Gastroesophageal sphincter (tissue), 4 donors: ENCODE results near the gene TCEAL3. TPM values are rescaled to one million over a fixed set of nuclear protein-coding genes. Genes with fewer than 3 reads are reported as not detected.
"Not testable (repeated sequence)": the region's sequence is repeated elsewhere in the genome, so short reads cannot be mapped to it uniquely, and the experiment has no call there.

Experiments used
- ATAC-seq: fragments of 150-250 bp; one replicate; pipeline ENCODE4 v1.9.1; 2016; ENCODE audit warnings: mild to moderate bottlenecking, moderate library complexity
- H3K27ac ChIP-seq, 4 donors: fragments of 200-600 bp; sonication (generic) in 3 of 4; 1 replicate in 3 of 4; 2 replicates in 1 of 4; pipeline ENCODE4 v1.5.1; 2016 to 2019
- H3K27me3 ChIP-seq: fragments of 200-600 bp; sonication (generic); one replicate; pipeline ENCODE4 v1.5.1; 2019
- H3K36me3 ChIP-seq, 2 donors: fragments of 200-600 bp; sonication (generic); one replicate each; pipeline ENCODE4 v1.5.1; 2019; ENCODE audit warnings: control low read depth in 1 of 2
- H3K4me1 ChIP-seq, 3 donors: fragments of 200-600 bp; sonication (generic); 1 replicate in 2 of 3; 2 replicates in 1 of 3; pipeline ENCODE4 v1.5.1; 2016 to 2019; ENCODE audit warnings: control low read depth in 2 of 3
- H3K4me3 ChIP-seq, 2 donors: fragments of 200-600 bp; sonication (generic); one replicate each; pipeline ENCODE4 v1.5.1; 2019; ENCODE audit warnings: mild to moderate bottlenecking in 1 of 2, moderate library complexity in 1 of 2
- H3K9me3 ChIP-seq, 3 donors: fragments of 200-600 bp; sonication (generic); one replicate each; pipeline ENCODE4 v1.5.1; 2017 to 2019; ENCODE audit warnings: control low read depth in 2 of 3
- CTCF ChIP-seq, 4 experiments: fragments of 200-600 bp in 2 of 4; fragments of 450-650 bp in 2 of 4; sonication (generic) in 1 of 4; IDR thresholded peaks; one replicate each; pipeline ENCODE4 v1.5.1; 2017 to 2019; ENCODE audit warnings: antibody characterized with exemption in 4 of 4, mild to moderate bottlenecking in 2 of 4, moderate library complexity in 2 of 4
- EP300 ChIP-seq: sonication (generic); formaldehyde crosslinking; IDR thresholded peaks from one replicate; pipeline ENCODE4 v1.6.1; 2017; ENCODE audit warnings: antibody characterized with exemption, mild to moderate bottlenecking
- POLR2A ChIP-seq, 2 donors: fragments of 450-650 bp; IDR thresholded peaks; one replicate each; pipeline ENCODE4 v1.6.1; 2017; ENCODE audit warnings: antibody characterized with exemption in 2 of 2, mild to moderate bottlenecking in 2 of 2, moderate library complexity in 1 of 2
- POLR2AphosphoS5 ChIP-seq: sonication (generic); formaldehyde crosslinking; IDR thresholded peaks from one replicate; pipeline ENCODE4 v1.6.1; 2017; ENCODE audit warnings: antibody characterized with exemption
- WGBS, 2 donors: methylation state at CpG; one replicate each; pipeline ENCODE4 v1.1.5; 2018; ENCODE audit warnings: low coverage in 1 of 2; 5-methylcytosine and 5-hydroxymethylcytosine counted together
- total RNA-seq, 4 donors: library from RNA; depleted of rRNA; stranded (reverse); fragments of >200 nt; gene quantifications; one replicate each; pipeline ENCODE4 v1.1.0, GENCODE V29; 2016

Gene TCEAL3
- total RNA-seq, 4 donors from 2014 or later: 99.6 to 257 (median 175) TPM

- no peak for TF ChIP-seq EP300
- H3K36me3 ChIP-seq: no peaks in the 10 kb centered on the region
- no peaks in the 10 kb centered on the region for H3K9me3 ChIP-seq
- H3K27ac ChIP-seq: peak overlapping the region; percentile 86 to 99 (median 90)
- peak; percentile 38 for ATAC-seq
- 17% methylated on average over 3 of the region's 5 CpGs; no CpG with 5 or more reads in 1 of the 2 donors for WGBS, 2 donors
- H3K27me3 ChIP-seq: no peaks in the 10 kb centered on the region
- H3K4me1 ChIP-seq: peaks cover 0 to 22% (median 0%) of the 10 kb centered on the region in 3 donors
- H3K4me3 ChIP-seq: peak overlapping the region; percentile 70 to 100
Measured at GRCh38 chrX:103586314-103586646, 21.5 kb upstream of the TCEAL3 start.

- Histone ChIP-seq H3K4me3 (peak overlapping the region; percentile 70 to 100), H3K27me3 (no peaks in the 10 kb centered on the region), H3K9me3 (no peaks in the 10 kb centered on the region), H3K27ac (peak overlapping the region; percentile 86 to 99 (median 90)), H3K36me3 (no peaks in the 10 kb centered on the region), H3K4me1 (peaks cover 0 to 22% (median 0%) of the 10 kb centered on the region in 3 donors)
- no peak for TF ChIP-seq CTCF (IDR thresholded peaks at IDR 0.05)
- no peak for TF ChIP-seq POLR2AphosphoS5
- no peak for TF ChIP-seq POLR2A (IDR thresholded peaks at IDR 0.05)
- TF ChIP-seq EP300: no peak
- ATAC-seq: no peak
- WGBS, 2 donors: 29 to 33% methylated on average over 3 of the region's 4 CpGs
Measured at GRCh38 chrX:103586659-103587058, 21.1 kb upstream of the TCEAL3 start.

GRCh38 chrX:103592295-103592694 lies 15.5 kb upstream of the TCEAL3 start:
- not testable (repeated sequence) for H3K27me3 ChIP-seq, H3K4me1 ChIP-seq, H3K9me3 ChIP-seq, ATAC-seq, H3K4me3 ChIP-seq, H3K36me3 ChIP-seq, H3K27ac ChIP-seq
- WGBS, 2 donors: 67 to 80% methylated on average over 1 of the region's 1 CpG

GRCh38 chrX:103595202-103595601 lies 12.6 kb upstream of the TCEAL3 start:
- ATAC-seq, H3K4me3 ChIP-seq, H3K27me3 ChIP-seq, H3K9me3 ChIP-seq, H3K4me1 ChIP-seq, H3K36me3 ChIP-seq, H3K27ac ChIP-seq: not testable (repeated sequence)
- 97 to 100% methylated on average over 1 to 5 of the region's 6 CpGs for WGBS, 2 donors

- no peaks in the 10 kb centered on the region for H3K36me3 ChIP-seq
- peak overlapping the region; percentile 78 to 91 for H3K4me3 ChIP-seq
- peaks cover 0 to 12% (median 0%) of the 10 kb centered on the region in 3 donors for H3K4me1 ChIP-seq
- peak; percentile 38 for ATAC-seq
- H3K27ac ChIP-seq: peak overlapping the region; percentile 82 to 95 (median 92)
- WGBS, 2 donors: 25% methylated on average over 12 of the region's 21 CpGs; no CpG with 5 or more reads in 1 of the 2 donors
- no peaks in the 10 kb centered on the region for H3K27me3 ChIP-seq
- TF ChIP-seq POLR2A (IDR thresholded peaks at IDR 0.05) (no peak), POLR2AphosphoS5 (no peak), CTCF (IDR thresholded peaks at IDR 0.05) (no peak), EP300 (no peak)
- H3K9me3 ChIP-seq: no peaks in the 10 kb centered on the region
Measured at GRCh38 chrX:103608306-103608963, 672 bp downstream of the TCEAL3 start.

GRCh38 chrX:103610282-103610681 lies 2.5 kb downstream of the TCEAL3 start:
- H3K9me3 ChIP-seq: no peaks in the 10 kb centered on the region
- H3K27me3 ChIP-seq: no peaks in the 10 kb centered on the region
- H3K4me1 ChIP-seq: peaks cover 0 to 12% (median 0%) of the 10 kb centered on the region in 3 donors
- no peak for TF ChIP-seq POLR2AphosphoS5
- no peak for TF ChIP-seq POLR2A (IDR thresholded peaks at IDR 0.05)
- TF ChIP-seq EP300: no peak
- TF ChIP-seq CTCF (IDR thresholded peaks at IDR 0.05): no peak
- no peaks in the 10 kb centered on the region for H3K36me3 ChIP-seq
- no peak for ATAC-seq
- H3K4me3 ChIP-seq: no peak overlapping the region
- 86% methylated on average over 1 of the region's 1 CpG; no CpG with 5 or more reads in 1 of the 2 donors for WGBS, 2 donors
- no peak overlapping the region for H3K27ac ChIP-seq
